Smooth muscle cell (in vitro differentiated cells): ENCODE results near the gene OAS1. TPM values are rescaled to one million over a fixed set of nuclear protein-coding genes. Genes with fewer than 3 reads are reported as not detected.
"Not testable (repeated sequence)": the region's sequence is repeated elsewhere in the genome, so short reads cannot be mapped to it uniquely, and the experiment has no call there.

Experiments
- DNase-seq: peaks from one replicate; lab custom pipeline; 2025; ENCODE audit not compliant: unreplicated experiment; lab: John Stamatoyannopoulos, UW
- H2AFZ ChIP-seq: fragments of 200-600 bp; sonication (generic); 2 replicates; pipeline ENCODE4 v1.6.0; 2016; ENCODE audit warnings: antibody characterized with exemption, low read depth, mild to moderate bottlenecking
- H3F3A ChIP-seq: fragments of 200-600 bp; sonication (generic); 2 replicates; pipeline ENCODE4 v1.6.0; 2017; ENCODE audit warnings: antibody characterized with exemption, low read depth
- H3K27ac ChIP-seq: fragments of 200-600 bp; sonication (generic); 2 replicates; pipeline ENCODE4 v1.5.1; 2016; ENCODE audit warnings: low read depth, mild to moderate bottlenecking
- H3K27me3 ChIP-seq: fragments of 200-600 bp; sonication (generic); 2 replicates; pipeline ENCODE4 v1.6.1; 2016; ENCODE audit warnings: low read depth, mild to moderate bottlenecking
- H3K36me3 ChIP-seq: fragments of 200-600 bp; sonication (generic); 2 replicates; pipeline ENCODE4 v1.5.1; 2016; ENCODE audit warnings: low read depth
- H3K4me1 ChIP-seq: fragments of 200-600 bp; sonication (generic); 2 replicates; pipeline ENCODE4 v1.5.1; 2016; ENCODE audit warnings: low read depth
- H3K4me2 ChIP-seq: fragments of 200-600 bp; sonication (generic); 2 replicates; pipeline ENCODE4 v1.6.0; 2016; ENCODE audit warnings: mild to moderate bottlenecking
- H3K4me3 ChIP-seq: fragments of 200-600 bp; sonication (generic); 2 replicates; pipeline ENCODE4 v1.5.1; 2016; ENCODE audit warnings: mild to moderate bottlenecking
- H3K79me2 ChIP-seq: fragments of 200-600 bp; sonication (generic); 2 replicates; pipeline ENCODE4 v1.6.0; 2016; ENCODE audit warnings: low read depth, mild to moderate bottlenecking
- H3K9ac ChIP-seq: fragments of 200-600 bp; sonication (generic); 2 replicates; pipeline ENCODE4 v1.6.0; 2016; ENCODE audit warnings: low read depth
- H3K9me3 ChIP-seq: fragments of 200-600 bp; sonication (generic); replicated peaks from 2 replicates; pipeline ENCODE4 v1.5.1; 2016; ENCODE audit warnings: low read depth
- H4K20me1 ChIP-seq: fragments of 200-600 bp; sonication (generic); 2 replicates; pipeline ENCODE4 v1.6.0; 2016; ENCODE audit warnings: low read depth
- WGBS: methylation state at CpG from one replicate; pipeline ENCODE4 v1.1.7; 2016; ENCODE audit warnings: low lambda C conversion rate; 5-methylcytosine and 5-hydroxymethylcytosine counted together
- polyA plus RNA-seq: library from polyadenylated mRNA; unstranded; fragments of >200 nt; fragmentation: Nextera tagmentation; extraction: Ambion mirVana; gene quantifications from 2 replicates; pipeline ENCODE4 v1.2.1, GENCODE V29; 2016
- total RNA-seq: library from RNA; depleted of rRNA; stranded (reverse); fragments of >200 nt; gene quantifications from 2 replicates; pipeline ENCODE4 v1.2.3, GENCODE V29; 2014
- TF ChIP-seq, protein P1 (sequence below): fragments of 200-600 bp; sonication (generic); IDR thresholded peaks from 2 replicates; pipeline ENCODE4 v1.5.1; 2017; ENCODE audit warnings: borderline replicate concordance, mild to moderate bottlenecking, antibody characterized with exemption; ENCODE audit not compliant: insufficient read depth, poor library complexity, severe bottlenecking

The OAS1 gene
- total and polyA plus RNA-seq, 2 experiments from 2014 or later = 0.27 TPM; not detected in 1

DNA sequence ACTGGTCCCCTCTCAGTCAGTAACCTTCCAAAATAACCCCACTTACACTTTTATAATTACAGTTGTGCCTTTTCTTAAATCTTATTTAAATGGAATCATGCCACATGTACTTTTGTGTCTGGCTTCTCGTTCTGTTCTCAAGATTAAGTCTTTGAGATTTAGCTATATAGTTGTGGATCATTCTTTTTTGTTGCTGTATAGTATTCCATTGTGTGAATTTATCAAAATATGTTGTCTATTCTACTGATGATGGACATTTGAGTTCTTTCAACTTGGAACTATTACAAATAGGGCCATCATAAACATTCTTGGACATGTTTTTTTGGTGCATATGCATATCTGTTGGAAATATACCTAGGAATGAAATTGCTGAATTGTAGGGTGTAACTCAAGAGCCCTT is 40.6 kb downstream of the OAS1 start:
- Histone ChIP-seq H3K27ac (no peak overlapping the region), H2AFZ (no peak overlapping the region), H3F3A (no peaks in the 10 kb centered on the region), H3K9ac (no peak overlapping the region), H3K4me2 (no peak overlapping the region), H3K4me3 (no peak overlapping the region), H3K27me3 (no peaks in the 10 kb centered on the region), H4K20me1 (no peaks in the 10 kb centered on the region), H3K9me3 (no peaks in the 10 kb centered on the region), H3K79me2 (no peaks in the 10 kb centered on the region), H3K4me1 (no peaks in the 10 kb centered on the region), H3K36me3 (no peaks in the 10 kb centered on the region)
- 45% methylated on average over 1 of the region's 1 CpG for WGBS
- TF ChIP-seq, protein P1, sequence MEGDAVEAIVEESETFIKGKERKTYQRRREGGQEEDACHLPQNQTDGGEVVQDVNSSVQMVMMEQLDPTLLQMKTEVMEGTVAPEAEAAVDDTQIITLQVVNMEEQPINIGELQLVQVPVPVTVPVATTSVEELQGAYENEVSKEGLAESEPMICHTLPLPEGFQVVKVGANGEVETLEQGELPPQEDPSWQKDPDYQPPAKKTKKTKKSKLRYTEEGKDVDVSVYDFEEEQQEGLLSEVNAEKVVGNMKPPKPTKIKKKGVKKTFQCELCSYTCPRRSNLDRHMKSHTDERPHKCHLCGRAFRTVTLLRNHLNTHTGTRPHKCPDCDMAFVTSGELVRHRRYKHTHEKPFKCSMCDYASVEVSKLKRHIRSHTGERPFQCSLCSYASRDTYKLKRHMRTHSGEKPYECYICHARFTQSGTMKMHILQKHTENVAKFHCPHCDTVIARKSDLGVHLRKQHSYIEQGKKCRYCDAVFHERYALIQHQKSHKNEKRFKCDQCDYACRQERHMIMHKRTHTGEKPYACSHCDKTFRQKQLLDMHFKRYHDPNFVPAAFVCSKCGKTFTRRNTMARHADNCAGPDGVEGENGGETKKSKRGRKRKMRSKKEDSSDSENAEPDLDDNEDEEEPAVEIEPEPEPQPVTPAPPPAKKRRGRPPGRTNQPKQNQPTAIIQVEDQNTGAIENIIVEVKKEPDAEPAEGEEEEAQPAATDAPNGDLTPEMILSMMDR = no peak
- DNase-seq = no peak

DNA sequence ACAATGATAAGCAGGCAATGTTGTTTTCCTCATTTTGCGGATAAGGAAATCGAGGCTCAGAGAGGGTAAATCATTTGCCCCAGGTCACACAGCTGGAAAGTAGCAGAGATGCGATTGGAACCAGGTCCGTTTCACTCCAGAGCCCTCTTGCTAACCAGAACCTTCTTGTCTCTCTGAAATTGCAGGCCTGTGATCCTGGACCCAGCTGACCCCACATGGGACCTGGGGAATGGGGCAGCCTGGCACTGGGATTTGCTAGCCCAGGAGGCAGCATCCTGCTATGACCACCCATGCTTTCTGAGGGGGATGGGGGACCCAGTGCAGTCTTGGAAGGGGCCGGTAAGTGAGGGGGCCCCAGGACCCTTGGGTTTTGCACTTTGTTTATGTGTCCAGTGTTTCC is 41.0 kb downstream of the OAS1 start:
- TF ChIP-seq, protein P1 = no peak
- no peaks in the 10 kb centered on the region for H4K20me1 ChIP-seq
- no peak overlapping the region for H2AFZ ChIP-seq
- no peak overlapping the region for H3K4me3 ChIP-seq
- WGBS = 93% methylated on average over 5 of the region's 5 CpGs
- no peaks in the 10 kb centered on the region for H3K79me2 ChIP-seq
- no peaks in the 10 kb centered on the region for H3K27me3 ChIP-seq
- H3K27ac ChIP-seq = no peak overlapping the region
- H3F3A ChIP-seq = no peaks in the 10 kb centered on the region
- no peak overlapping the region for H3K4me2 ChIP-seq
- H3K9me3 ChIP-seq = no peaks in the 10 kb centered on the region
- no peak overlapping the region for H3K9ac ChIP-seq
- H3K4me1 ChIP-seq = no peaks in the 10 kb centered on the region
- H3K36me3 ChIP-seq = no peaks in the 10 kb centered on the region
- no peak for DNase-seq

DNA sequence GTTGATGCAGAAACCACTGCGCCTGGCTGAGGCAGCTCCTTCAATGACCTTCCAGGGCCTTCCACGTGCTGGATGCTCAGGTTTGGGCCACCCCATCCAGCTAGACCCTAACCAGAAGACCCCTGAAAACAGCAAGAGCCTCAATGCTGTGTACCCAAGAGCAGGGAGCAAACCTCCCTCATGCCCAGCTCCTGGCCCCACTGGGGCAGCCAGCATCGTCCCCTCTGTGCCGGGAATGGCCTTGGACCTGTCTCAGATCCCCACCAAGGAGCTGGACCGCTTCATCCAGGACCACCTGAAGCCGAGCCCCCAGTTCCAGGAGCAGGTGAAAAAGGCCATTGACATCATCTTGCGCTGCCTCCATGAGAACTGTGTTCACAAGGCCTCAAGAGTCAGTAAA is 42.0 kb downstream of the OAS1 start:
- no peak for DNase-seq
- WGBS = 91% methylated on average over 7 of the region's 7 CpGs
- Histone ChIP-seq H3K4me3 (no peak overlapping the region), H4K20me1 (no peaks in the 10 kb centered on the region), H3K4me1 (no peaks in the 10 kb centered on the region), H3K79me2 (no peaks in the 10 kb centered on the region), H3K4me2 (no peak overlapping the region), H3K9ac (no peak overlapping the region), H3F3A (no peaks in the 10 kb centered on the region), H3K27me3 (no peaks in the 10 kb centered on the region), H3K27ac (no peak overlapping the region), H3K36me3 (no peaks in the 10 kb centered on the region), H3K9me3 (no peaks in the 10 kb centered on the region), H2AFZ (no peak overlapping the region)
- TF ChIP-seq, protein P1 = no peak

DNA sequence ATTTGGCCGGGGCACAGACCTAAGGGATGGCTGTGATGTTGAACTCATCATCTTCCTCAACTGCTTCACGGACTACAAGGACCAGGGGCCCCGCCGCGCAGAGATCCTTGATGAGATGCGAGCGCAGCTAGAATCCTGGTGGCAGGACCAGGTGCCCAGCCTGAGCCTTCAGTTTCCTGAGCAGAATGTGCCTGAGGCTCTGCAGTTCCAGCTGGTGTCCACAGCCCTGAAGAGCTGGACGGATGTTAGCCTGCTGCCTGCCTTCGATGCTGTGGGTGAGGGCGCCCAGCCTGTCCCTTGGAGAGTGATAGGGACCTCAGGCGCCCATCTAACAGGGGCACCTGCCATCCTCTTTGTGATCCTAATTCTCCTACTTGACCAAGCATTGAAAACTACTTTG is 43.9 kb downstream of the OAS1 start:
- Histone ChIP-seq H3K4me2 (no peak overlapping the region), H3K9ac (no peak overlapping the region), H3K27me3 (no peaks in the 10 kb centered on the region), H3K36me3 (no peaks in the 10 kb centered on the region), H3F3A (no peaks in the 10 kb centered on the region), H3K4me3 (no peak overlapping the region), H4K20me1 (no peaks in the 10 kb centered on the region), H3K79me2 (no peaks in the 10 kb centered on the region), H3K27ac (no peak overlapping the region), H2AFZ (no peak overlapping the region), H3K4me1 (no peaks in the 10 kb centered on the region), H3K9me3 (no peaks in the 10 kb centered on the region)
- 82% methylated on average over 11 of the region's 11 CpGs for WGBS
- TF ChIP-seq, protein P1 = no peak
- DNase-seq = no peak

DNA sequence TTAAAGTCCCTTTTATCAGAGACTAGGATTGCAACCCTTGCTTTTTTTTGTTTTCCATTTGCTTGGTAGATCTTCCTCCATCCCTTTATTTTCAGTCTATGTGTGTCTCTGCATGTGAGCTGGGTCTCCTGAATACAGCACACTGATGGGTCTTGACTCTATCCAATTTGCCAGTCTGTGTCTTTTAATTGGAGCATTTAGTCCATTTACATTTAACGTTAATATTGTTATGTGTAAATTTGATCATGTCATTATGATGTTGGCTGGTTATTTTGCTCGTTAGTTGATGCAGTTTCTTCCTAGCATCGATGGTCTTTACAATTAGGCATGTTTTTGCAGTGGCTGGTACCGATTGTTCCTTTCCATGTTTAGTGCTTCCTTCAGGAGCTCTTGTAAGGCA is 50.4 kb downstream of the OAS1 start:
- H3K36me3 ChIP-seq, DNase-seq, H3K27me3 ChIP-seq, H3K4me3 ChIP-seq, H3K27ac ChIP-seq, H4K20me1 ChIP-seq, H2AFZ ChIP-seq, H3K79me2 ChIP-seq, H3K9me3 ChIP-seq, H3K9ac ChIP-seq, H3F3A ChIP-seq, H3K4me2 ChIP-seq, H3K4me1 ChIP-seq: not testable (repeated sequence)
- 86% methylated on average over 4 of the region's 4 CpGs for WGBS
